HG03280 (cell line): Measurements from ENCODE around the gene JARID2.

ENCODE experiments used
- ATAC-seq: cut with Tn5 transposase; IDR thresholded peaks from one replicate; pipeline ENCODE4 v1.9.1; 2021; ENCODE audit warnings: mild to moderate bottlenecking, moderate library complexity; ENCODE audit not compliant: unreplicated experiment

JARID2 gene

GRCh38 chr6:15553031-15553430 lies 307.2 kb downstream of the JARID2 start:
- ATAC-seq = no peak

GRCh38 chr6:15553736-15554294 lies 307.9 kb downstream of the JARID2 start:
- ATAC-seq = no peak

- no peak for ATAC-seq
Measured at GRCh38 chr6:15554728-15555100, 308.8 kb downstream of the JARID2 start.

GRCh38 chr6:15555101-15556038 lies 309.5 kb downstream of the JARID2 start:
- ATAC-seq = no peak

- ATAC-seq = no peak
Measured at GRCh38 chr6:15556711-15557110, 310.8 kb downstream of the JARID2 start.

GRCh38 chr6:15557174-15557573 lies 311.3 kb downstream of the JARID2 start:
- no peak for ATAC-seq

- ATAC-seq = no peak
Measured at GRCh38 chr6:15560713-15561112, 314.8 kb downstream of the JARID2 start.

GRCh38 chr6:15561447-15562199 lies 315.8 kb downstream of the JARID2 start:
- ATAC-seq = no peak

- no peak for ATAC-seq
Measured at GRCh38 chr6:15562977-15563376, 317.1 kb downstream of the JARID2 start.

GRCh38 chr6:15569035-15569995 lies 323.4 kb downstream of the JARID2 start:
- ATAC-seq = no peak

- ATAC-seq = no peak
Measured at GRCh38 chr6:15570171-15570570, 324.3 kb downstream of the JARID2 start.
